ENCODE data around the gene CCNG2. TPM values are rescaled to one million over a fixed set of nuclear protein-coding genes. Genes with fewer than 3 reads are reported as not detected.

The CCNG2 gene
- total RNA-seq, 1 experiment from 2014 or later, result 9.2 TPM

- H3K4me3 ChIP-seq (ENCODE audit: low read depth, low read length, poor library complexity, severe bottlenecking), result no peak overlapping the region
- intact Hi-C loops (cut with micrococcal nuclease; ENCODE audit: unreplicated experiment), result no loop called here
- H3K36me3 ChIP-seq (ENCODE audit: insufficient read depth, low read length, poor library complexity, severe bottlenecking), result no peaks in the 10 kb centered on the region
- H3K27ac ChIP-seq (ENCODE audit: low read depth, low read length, poor library complexity, severe bottlenecking), result no peak overlapping the region
- no peaks in the 10 kb centered on the region for H3K27me3 ChIP-seq (replicated peaks; ENCODE audit: insufficient read depth, low read depth, low read length, poor library complexity)
- no TSS peak for BruUV-seq (replicated peaks)
- POLR2A ChIA-PET (ENCODE audit: low non-redundant PET), result no interaction called here
- no peak for TF ChIP-seq EZH2 (IDR thresholded peaks at IDR 0.05; ENCODE audit: borderline replicate concordance, low read depth, low read length, poor library complexity, severe bottlenecking)
- TF ChIP-seq, protein P1, sequence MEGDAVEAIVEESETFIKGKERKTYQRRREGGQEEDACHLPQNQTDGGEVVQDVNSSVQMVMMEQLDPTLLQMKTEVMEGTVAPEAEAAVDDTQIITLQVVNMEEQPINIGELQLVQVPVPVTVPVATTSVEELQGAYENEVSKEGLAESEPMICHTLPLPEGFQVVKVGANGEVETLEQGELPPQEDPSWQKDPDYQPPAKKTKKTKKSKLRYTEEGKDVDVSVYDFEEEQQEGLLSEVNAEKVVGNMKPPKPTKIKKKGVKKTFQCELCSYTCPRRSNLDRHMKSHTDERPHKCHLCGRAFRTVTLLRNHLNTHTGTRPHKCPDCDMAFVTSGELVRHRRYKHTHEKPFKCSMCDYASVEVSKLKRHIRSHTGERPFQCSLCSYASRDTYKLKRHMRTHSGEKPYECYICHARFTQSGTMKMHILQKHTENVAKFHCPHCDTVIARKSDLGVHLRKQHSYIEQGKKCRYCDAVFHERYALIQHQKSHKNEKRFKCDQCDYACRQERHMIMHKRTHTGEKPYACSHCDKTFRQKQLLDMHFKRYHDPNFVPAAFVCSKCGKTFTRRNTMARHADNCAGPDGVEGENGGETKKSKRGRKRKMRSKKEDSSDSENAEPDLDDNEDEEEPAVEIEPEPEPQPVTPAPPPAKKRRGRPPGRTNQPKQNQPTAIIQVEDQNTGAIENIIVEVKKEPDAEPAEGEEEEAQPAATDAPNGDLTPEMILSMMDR (conservative IDR thresholded peaks at IDR 0.05; ENCODE audit: low read depth, low read length), result no peak
- H3K4me1 ChIP-seq (ENCODE audit: insufficient read depth, low read length, poor library complexity, severe bottlenecking), result no peaks in the 10 kb centered on the region
- no peak for DNase-seq (ENCODE audit: low spot score)
- no peaks in the 10 kb centered on the region for H3K9me3 ChIP-seq (ENCODE audit: low read depth, low read length, poor library complexity, severe bottlenecking)
- CTCF ChIA-PET, result interaction anchor here (0.7 kb wide), 1 partner anchor 34 kb away, joined by 3 read pairs; no protein-coding TSS in a partner anchor
Observed at GRCh38 chr4:77145842-77146185, 11.2 kb upstream of the CCNG2 start.

GRCh38 chr4:77146186-77147078 lies 10.6 kb upstream of the CCNG2 start:
- no peaks in the 10 kb centered on the region for H3K4me1 ChIP-seq (ENCODE audit: insufficient read depth, low read length, poor library complexity, severe bottlenecking)
- intact Hi-C loops (cut with micrococcal nuclease; ENCODE audit: unreplicated experiment), result no loop called here
- no TSS peak for BruUV-seq (replicated peaks)
- H3K27me3 ChIP-seq (replicated peaks; ENCODE audit: insufficient read depth, low read depth, low read length, poor library complexity), result no peaks in the 10 kb centered on the region
- CTCF ChIA-PET, result no interaction called here
- H3K9me3 ChIP-seq (ENCODE audit: low read depth, low read length, poor library complexity, severe bottlenecking), result no peaks in the 10 kb centered on the region
- no peak overlapping the region for H3K27ac ChIP-seq (ENCODE audit: low read depth, low read length, poor library complexity, severe bottlenecking)
- POLR2A ChIA-PET (ENCODE audit: low non-redundant PET), result no interaction called here
- no peaks in the 10 kb centered on the region for H3K36me3 ChIP-seq (ENCODE audit: insufficient read depth, low read length, poor library complexity, severe bottlenecking)
- H3K4me3 ChIP-seq (ENCODE audit: low read depth, low read length, poor library complexity, severe bottlenecking), result no peak overlapping the region
- TF ChIP-seq, protein P1 (conservative IDR thresholded peaks at IDR 0.05; ENCODE audit: low read depth, low read length), result no peak
- no peak for TF ChIP-seq EZH2 (IDR thresholded peaks at IDR 0.05; ENCODE audit: borderline replicate concordance, low read depth, low read length, poor library complexity, severe bottlenecking)
- no peak for DNase-seq (ENCODE audit: low spot score)

DNA sequence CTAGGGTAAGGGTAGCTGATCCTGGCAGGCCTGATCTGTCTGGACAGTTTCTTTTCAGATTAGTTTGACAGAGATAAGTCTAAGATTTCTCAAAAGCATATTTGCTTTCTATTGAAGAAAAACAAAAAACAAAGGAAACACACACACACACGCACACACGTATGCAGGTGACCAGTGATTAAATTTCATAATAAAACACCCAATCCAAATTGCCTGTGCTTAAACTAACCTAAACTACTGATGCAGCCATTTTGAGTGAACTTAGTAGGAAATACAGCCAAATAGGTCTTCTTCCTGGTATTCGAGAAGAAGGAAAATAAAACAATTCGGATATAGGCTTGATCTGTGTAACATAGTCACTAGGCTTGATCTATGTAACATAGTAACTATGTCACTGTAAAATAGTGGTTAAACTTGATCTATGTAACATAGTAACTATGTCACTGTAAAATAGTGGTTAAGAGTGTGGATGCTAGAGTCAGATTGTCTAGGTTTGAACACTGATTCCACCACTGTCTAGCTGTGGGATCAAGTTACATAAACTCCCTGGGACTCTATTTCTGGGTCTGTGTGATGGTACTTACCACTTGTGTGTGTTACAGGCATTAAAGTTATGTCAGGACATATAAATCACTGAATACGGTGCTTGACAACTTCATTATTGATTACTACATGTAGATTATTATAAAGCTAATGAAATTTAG lies 9.8 kb upstream of the CCNG2 start:
- no peak for TF ChIP-seq EZH2 (IDR thresholded peaks at IDR 0.05; ENCODE audit: borderline replicate concordance, low read depth, low read length, poor library complexity, severe bottlenecking)
- intact Hi-C loops (cut with micrococcal nuclease; ENCODE audit: unreplicated experiment), result no loop called here
- CTCF ChIA-PET, result no interaction called here
- Histone ChIP-seq H3K36me3 (ENCODE audit: insufficient read depth, low read length, poor library complexity, severe bottlenecking) (no peaks in the 10 kb centered on the region), H3K4me3 (ENCODE audit: low read depth, low read length, poor library complexity, severe bottlenecking) (no peak overlapping the region), H3K4me1 (ENCODE audit: insufficient read depth, low read length, poor library complexity, severe bottlenecking) (no peaks in the 10 kb centered on the region), H3K27me3 (replicated peaks; ENCODE audit: insufficient read depth, low read depth, low read length, poor library complexity) (no peaks in the 10 kb centered on the region), H3K27ac (ENCODE audit: low read depth, low read length, poor library complexity, severe bottlenecking) (no peak overlapping the region), H3K9me3 (ENCODE audit: low read depth, low read length, poor library complexity, severe bottlenecking) (no peaks in the 10 kb centered on the region)
- no TSS peak for BruUV-seq (replicated peaks)
- POLR2A ChIA-PET (ENCODE audit: low non-redundant PET), result no interaction called here
- no peak for DNase-seq (ENCODE audit: low spot score)
